ENCODE results near the gene C19orf81.
A peak's percentile ranks its signal among the peaks of the same experiment; 100 is the strongest.

The C19orf81 gene

DNA sequence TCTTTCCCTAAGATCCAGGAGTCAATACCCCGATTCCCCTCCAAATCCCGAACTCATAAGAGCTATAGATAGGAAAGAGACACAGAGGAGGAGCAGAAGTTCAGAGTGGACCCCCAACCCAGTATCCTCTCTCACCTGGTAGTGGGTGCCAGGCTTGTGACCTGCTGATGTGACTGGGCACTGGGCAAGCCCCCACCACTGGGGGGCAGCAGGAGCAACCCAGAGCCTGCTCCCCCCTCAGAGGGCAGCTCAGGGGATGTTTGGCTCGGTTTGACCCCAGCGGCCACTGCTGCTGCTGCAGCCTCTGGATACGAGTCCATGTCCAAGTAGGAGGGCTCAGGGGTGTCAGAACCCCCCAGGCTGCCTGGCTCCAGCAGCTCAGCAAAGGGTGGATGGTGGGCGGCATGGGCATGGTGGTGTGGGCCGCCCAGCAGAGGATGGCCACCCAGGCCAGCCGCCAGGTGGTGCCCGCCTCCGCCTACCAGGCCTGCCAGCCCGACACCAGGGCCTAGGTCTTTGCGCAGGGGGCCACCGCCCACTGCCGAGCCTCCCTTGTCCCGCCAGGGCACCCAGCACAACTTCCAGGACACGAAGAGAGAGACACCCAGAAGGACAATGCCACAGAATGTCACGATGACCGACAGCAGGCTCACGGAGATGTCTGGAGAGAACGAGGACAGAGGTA is 17.0 kb upstream of the C19orf81 start:
- 75% methylated on average over 19 of the region's 20 CpGs for WGBS
- Histone ChIP-seq H3K4ac (ENCODE audit: low read depth in 1 of 2, low read length in 2 of 2) (no peak overlapping the region), H2BK12ac (ENCODE audit: low read length in 2 of 2) (no peak overlapping the region), H3K27ac (ENCODE audit: low read length, poor library complexity, severe bottlenecking) (no peak overlapping the region), H3K9ac (ENCODE audit: low read length) (no peak overlapping the region), H3K4me1 (ENCODE audit: control insufficient read depth, insufficient read depth, low read depth, low read length) (no peaks in the 10 kb centered on the region), H3K79me1 (replicated peaks; ENCODE audit: low read length, poor library complexity, severe bottlenecking) (no peaks in the 10 kb centered on the region), H3K23ac (ENCODE audit: low read length in 2 of 2) (no peak overlapping the region), H3K36me3 (ENCODE audit: control insufficient read depth in 1 of 2, insufficient read depth in 2 of 2, low read depth in 1 of 2, low read length in 2 of 2) (no peaks in the 10 kb centered on the region), H3K18ac (ENCODE audit: low read depth in 1 of 2, low read length in 2 of 2) (no peak overlapping the region), H4K91ac (ENCODE audit: low read length) (no peak overlapping the region), H2BK5ac (ENCODE audit: low read depth, low read length, poor library complexity, severe bottlenecking) (no peak overlapping the region), H2AK5ac (ENCODE audit: low read length, severe bottlenecking) (no peak overlapping the region), H3K9me3 (ENCODE audit: control insufficient read depth, low read length) (peaks cover 15% of the 10 kb centered on the region), H3K4me3 (ENCODE audit: insufficient read depth in 1 of 2, low read depth in 1 of 2, low read length in 2 of 2) (no peak overlapping the region), H4K8ac (ENCODE audit: low read length) (no peak overlapping the region), H3K14ac (ENCODE audit: low read length in 2 of 2) (no peak overlapping the region), H3K27me3 (ENCODE audit: control insufficient read depth in 1 of 2, insufficient read depth in 1 of 2, low read length in 2 of 2) (peaks cover 0 to 13% of the 10 kb centered on the region in 2 experiments), H2BK120ac (ENCODE audit: low read depth, low read length) (no peak overlapping the region), H2BK15ac (ENCODE audit: low read depth, poor library complexity, severe bottlenecking) (no peak overlapping the region), H3K4me2 (ENCODE audit: low read length, poor library complexity, severe bottlenecking) (no peak overlapping the region), H2AFZ (ENCODE audit: low read depth, low read length) (no peak overlapping the region)
- DNase-seq, result no peak

GRCh38 chr19:50633359-50633758 is 15.9 kb upstream of the C19orf81 start:
- H2AK5ac ChIP-seq (ENCODE audit: low read length, severe bottlenecking), result no peak overlapping the region
- 50% methylated on average over 1 of the region's 2 CpGs for WGBS
- H3K4me2 ChIP-seq (ENCODE audit: low read length, poor library complexity, severe bottlenecking), result no peak overlapping the region

GRCh38 chr19:50633973-50634372 is 15.3 kb upstream of the C19orf81 start:
- 82% methylated on average over 1 of the region's 2 CpGs for WGBS
- no peak overlapping the region for H3K27ac ChIP-seq (ENCODE audit: low read length, poor library complexity, severe bottlenecking)
- no peak overlapping the region for H2BK5ac ChIP-seq (ENCODE audit: low read depth, low read length, poor library complexity, severe bottlenecking)
- H3K4me3 ChIP-seq (ENCODE audit: insufficient read depth in 1 of 2, low read depth in 1 of 2, low read length in 2 of 2), result peak overlapping the region in 1 of 2 experiments; percentile 40
- H2BK120ac ChIP-seq (ENCODE audit: low read depth, low read length), result no peak overlapping the region
- no peaks in the 10 kb centered on the region for H3K79me1 ChIP-seq (replicated peaks; ENCODE audit: low read length, poor library complexity, severe bottlenecking)
- H3K9ac ChIP-seq (ENCODE audit: low read length), result no peak overlapping the region
- H3K23ac ChIP-seq (ENCODE audit: low read length in 2 of 2), result no peak overlapping the region
- H3K14ac ChIP-seq (ENCODE audit: low read length in 2 of 2), result no peak overlapping the region
- DNase-seq, result no peak
- peaks cover 15% of the 10 kb centered on the region for H3K9me3 ChIP-seq (ENCODE audit: control insufficient read depth, low read length)
- no peak overlapping the region for H2AK5ac ChIP-seq (ENCODE audit: low read length, severe bottlenecking)
- peaks cover 0 to 30% of the 10 kb centered on the region in 2 experiments for H3K27me3 ChIP-seq (ENCODE audit: control insufficient read depth in 1 of 2, insufficient read depth in 1 of 2, low read length in 2 of 2)
- no peak overlapping the region for H4K91ac ChIP-seq (ENCODE audit: low read length)
- H2BK15ac ChIP-seq (ENCODE audit: low read depth, poor library complexity, severe bottlenecking), result no peak overlapping the region
- no peaks in the 10 kb centered on the region for H3K4me1 ChIP-seq (ENCODE audit: control insufficient read depth, insufficient read depth, low read depth, low read length)
- H3K36me3 ChIP-seq (ENCODE audit: control insufficient read depth in 1 of 2, insufficient read depth in 2 of 2, low read depth in 1 of 2, low read length in 2 of 2), result no peaks in the 10 kb centered on the region
- no peak overlapping the region for H3K4me2 ChIP-seq (ENCODE audit: low read length, poor library complexity, severe bottlenecking)
- no peak overlapping the region for H2BK12ac ChIP-seq (ENCODE audit: low read length in 2 of 2)
- no peak overlapping the region for H3K4ac ChIP-seq (ENCODE audit: low read depth in 1 of 2, low read length in 2 of 2)
- H3K18ac ChIP-seq (ENCODE audit: low read depth in 1 of 2, low read length in 2 of 2), result no peak overlapping the region
- no peak overlapping the region for H4K8ac ChIP-seq (ENCODE audit: low read length)
- H2AFZ ChIP-seq (ENCODE audit: low read depth, low read length), result no peak overlapping the region

More at GRCh38 chr19:50633359-50633758, 15.9 kb upstream of the C19orf81 start:
- Histone ChIP-seq H4K8ac (ENCODE audit: low read length) (no peak overlapping the region), H4K91ac (ENCODE audit: low read length) (no peak overlapping the region), H2BK15ac (ENCODE audit: low read depth, poor library complexity, severe bottlenecking) (no peak overlapping the region), H3K4ac (ENCODE audit: low read depth in 1 of 2, low read length in 2 of 2) (no peak overlapping the region), H2BK120ac (ENCODE audit: low read depth, low read length) (no peak overlapping the region), H3K14ac (ENCODE audit: low read length in 2 of 2) (no peak overlapping the region), H3K27me3 (ENCODE audit: control insufficient read depth in 1 of 2, insufficient read depth in 1 of 2, low read length in 2 of 2) (peaks cover 0 to 23% of the 10 kb centered on the region in 2 experiments), H2AFZ (ENCODE audit: low read depth, low read length) (no peak overlapping the region), H3K9me3 (ENCODE audit: control insufficient read depth, low read length) (peaks cover 15% of the 10 kb centered on the region), H3K36me3 (ENCODE audit: control insufficient read depth in 1 of 2, insufficient read depth in 2 of 2, low read depth in 1 of 2, low read length in 2 of 2) (no peaks in the 10 kb centered on the region), H3K4me1 (ENCODE audit: control insufficient read depth, insufficient read depth, low read depth, low read length) (no peaks in the 10 kb centered on the region), H3K79me1 (replicated peaks; ENCODE audit: low read length, poor library complexity, severe bottlenecking) (no peaks in the 10 kb centered on the region), H2BK12ac (ENCODE audit: low read length in 2 of 2) (no peak overlapping the region), H3K4me3 (ENCODE audit: insufficient read depth in 1 of 2, low read depth in 1 of 2, low read length in 2 of 2) (no peak overlapping the region), H3K27ac (ENCODE audit: low read length, poor library complexity, severe bottlenecking) (no peak overlapping the region), H3K9ac (ENCODE audit: low read length) (no peak overlapping the region), H2BK5ac (ENCODE audit: low read depth, low read length, poor library complexity, severe bottlenecking) (no peak overlapping the region), H3K18ac (ENCODE audit: low read depth in 1 of 2, low read length in 2 of 2) (no peak overlapping the region), H3K23ac (ENCODE audit: low read length in 2 of 2) (no peak overlapping the region)
- DNase-seq, result no peak

DNA sequence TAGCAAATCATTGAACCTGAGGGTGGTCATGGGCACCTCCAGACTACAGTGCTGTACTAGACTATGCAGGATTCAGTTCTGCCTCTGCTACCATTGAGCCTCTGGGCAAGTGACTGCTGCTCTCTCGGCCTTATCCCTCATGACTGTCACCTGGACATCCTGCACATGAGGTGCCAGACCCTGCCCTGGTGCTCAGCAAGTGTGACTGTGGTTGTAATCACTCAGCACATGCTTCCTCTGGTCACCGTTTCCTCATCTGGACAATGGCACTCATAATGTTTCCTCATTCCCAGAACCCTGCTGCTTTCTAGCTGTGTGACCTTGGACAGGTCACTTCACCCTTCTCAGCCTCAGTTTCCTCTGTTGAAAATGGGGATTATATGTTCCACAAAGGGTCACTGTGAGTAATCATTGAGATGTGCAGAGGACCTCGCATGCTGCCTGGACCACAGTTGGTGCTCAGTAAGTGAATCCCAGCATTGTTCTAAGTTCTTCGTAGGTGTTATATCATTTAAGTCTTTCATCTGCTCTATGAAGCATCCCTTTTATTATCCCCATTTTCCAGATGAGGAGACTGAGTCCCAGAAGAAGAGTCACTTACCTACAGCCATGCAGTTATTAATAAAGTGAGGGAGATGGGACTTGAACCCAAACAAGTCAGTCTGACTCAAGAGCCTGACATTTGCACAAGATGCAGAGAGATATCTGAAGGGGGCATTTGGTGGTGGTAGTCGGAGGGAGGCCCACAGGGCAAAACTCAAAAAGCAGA is 12.7 kb upstream of the C19orf81 start:
- Histone ChIP-seq H4K8ac (ENCODE audit: low read length) (peak overlapping the region; percentile 9), H2BK120ac (ENCODE audit: low read depth, low read length) (no peak overlapping the region), H2AK5ac (ENCODE audit: low read length, severe bottlenecking) (no peak overlapping the region), H3K14ac (ENCODE audit: low read length in 2 of 2) (no peak overlapping the region), H3K79me1 (replicated peaks; ENCODE audit: low read length, poor library complexity, severe bottlenecking) (no peaks in the 10 kb centered on the region), H3K4me2 (ENCODE audit: low read length, poor library complexity, severe bottlenecking) (no peak overlapping the region), H3K27ac (ENCODE audit: low read length, poor library complexity, severe bottlenecking) (no peak overlapping the region), H2AFZ (ENCODE audit: low read depth, low read length) (no peak overlapping the region), H2BK15ac (ENCODE audit: low read depth, poor library complexity, severe bottlenecking) (no peak overlapping the region), H4K91ac (ENCODE audit: low read length) (no peak overlapping the region), H2BK12ac (ENCODE audit: low read length in 2 of 2) (no peak overlapping the region), H3K27me3 (ENCODE audit: control insufficient read depth in 1 of 2, insufficient read depth in 1 of 2, low read length in 2 of 2) (peaks cover 0 to 46% of the 10 kb centered on the region in 2 experiments), H3K36me3 (ENCODE audit: control insufficient read depth in 1 of 2, insufficient read depth in 2 of 2, low read depth in 1 of 2, low read length in 2 of 2) (no peaks in the 10 kb centered on the region), H3K4ac (ENCODE audit: low read depth in 1 of 2, low read length in 2 of 2) (no peak overlapping the region), H3K9ac (ENCODE audit: low read length) (no peak overlapping the region), H2BK5ac (ENCODE audit: low read depth, low read length, poor library complexity, severe bottlenecking) (no peak overlapping the region), H3K23ac (ENCODE audit: low read length in 2 of 2) (no peak overlapping the region), H3K4me1 (ENCODE audit: control insufficient read depth, insufficient read depth, low read depth, low read length) (no peaks in the 10 kb centered on the region), H3K9me3 (ENCODE audit: control insufficient read depth, low read length) (peaks cover 15% of the 10 kb centered on the region), H3K4me3 (ENCODE audit: insufficient read depth in 1 of 2, low read depth in 1 of 2, low read length in 2 of 2) (no peak overlapping the region), H3K18ac (ENCODE audit: low read depth in 1 of 2, low read length in 2 of 2) (no peak overlapping the region)
- no peak for DNase-seq
- 51% methylated on average over 4 of the region's 5 CpGs for WGBS

Data from mesenchymal stem cell (in vitro differentiated cells and primary cell).